LNCAP (cell line): ENCODE data around the gene PODNL1.

Source experiments
- CTCF ChIP-seq: fragments of 450-650 bp; IDR thresholded peaks from 2 replicates; pipeline ENCODE4 v1.5.1; 2017; ENCODE audit warnings: mild to moderate bottlenecking

The PODNL1 gene

GRCh38 chr19:13962699-13963602, 24.7 kb upstream of the PODNL1 start:
- no peak for TF ChIP-seq CTCF

DNA sequence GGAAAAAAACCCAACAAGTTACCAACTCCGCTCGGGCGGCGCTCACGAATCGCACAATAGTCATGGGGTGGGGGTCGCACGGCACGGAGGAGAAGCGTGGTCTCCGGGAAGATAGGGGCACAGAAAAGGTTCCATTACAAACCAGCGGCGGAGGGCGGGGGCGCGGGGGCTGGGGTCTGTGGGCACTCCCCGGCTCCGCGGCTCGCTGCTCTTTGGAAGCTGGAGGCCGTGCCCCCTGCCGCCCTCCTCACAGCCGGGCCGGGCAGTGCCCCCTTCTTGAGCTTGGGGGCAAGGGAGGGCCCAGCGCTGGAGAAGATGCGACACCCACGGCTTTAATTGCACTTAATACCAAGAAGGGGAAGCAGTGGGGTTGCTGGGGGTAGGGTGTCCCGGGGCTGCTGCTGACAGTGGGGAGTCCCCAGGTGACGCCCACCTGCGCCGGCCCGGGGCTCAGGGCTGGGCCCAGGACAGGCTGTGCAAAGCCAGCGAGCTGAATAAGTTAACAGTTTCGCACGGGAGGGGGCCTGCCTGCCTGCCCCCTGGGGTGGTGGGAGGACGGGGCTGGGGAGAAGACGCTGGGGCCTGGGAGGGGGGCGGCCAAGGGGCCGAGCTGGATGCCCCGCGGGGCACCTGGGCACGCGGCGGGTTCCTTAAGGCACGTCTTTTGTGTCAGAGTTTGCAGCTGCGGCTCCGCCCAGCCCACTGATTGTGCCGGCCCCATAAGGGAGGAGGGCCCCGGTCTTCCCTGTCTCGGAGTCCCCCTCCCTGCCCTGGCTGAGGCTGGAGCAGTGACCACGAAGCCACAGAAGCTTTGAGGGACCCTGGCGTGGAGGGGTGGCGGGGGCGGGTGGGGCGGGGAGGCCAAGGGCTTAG, 23.8 kb upstream of the PODNL1 start:
- no peak for TF ChIP-seq CTCF

GRCh38 chr19:13960863-13961784, 22.9 kb upstream of the PODNL1 start:
- TF ChIP-seq CTCF, result no peak

- TF ChIP-seq CTCF, result no peak
Measured at GRCh38 chr19:13959962-13960862, 22.0 kb upstream of the PODNL1 start.

GRCh38 chr19:13959141-13959961, 21.1 kb upstream of the PODNL1 start:
- no peak for TF ChIP-seq CTCF

DNA sequence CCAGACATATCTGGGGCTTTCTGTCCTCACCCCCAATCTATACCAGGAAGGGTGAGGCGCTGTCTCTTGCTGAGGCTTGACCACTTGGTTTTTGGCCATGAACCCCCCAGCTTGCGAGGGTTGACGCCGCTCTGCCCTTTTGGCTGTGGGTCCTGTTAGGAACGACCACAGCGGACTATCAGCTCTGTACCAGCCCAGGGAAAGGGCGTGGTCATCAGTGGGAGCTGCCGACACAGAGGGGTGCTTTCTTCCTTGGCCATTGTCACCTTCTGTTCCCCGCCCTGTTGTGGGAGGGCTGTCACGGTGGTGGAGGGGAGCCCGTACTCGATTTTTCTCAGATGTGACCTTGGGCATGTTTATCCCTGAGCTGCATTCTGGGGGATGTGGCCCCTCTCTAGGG, 19.8 kb upstream of the PODNL1 start:
- no peak for TF ChIP-seq CTCF
